Uterus (tissue), 4 donors: ENCODE measurements around the gene CBLC. TPM values are rescaled to one million over a fixed set of nuclear protein-coding genes. Genes with fewer than 3 reads are reported as not detected.

ENCODE experiments used
- DNase-seq, 2 donors: peaks; one replicate each; pipeline ENCODE4 v3.0.0-alpha.2; 2019 to 2020
- H3K27ac ChIP-seq, 2 donors: fragments of 200-600 bp; sonication (generic); 1 replicate in 1 of 2; 2 replicates in 1 of 2; pipeline ENCODE4 v1.5.1; 2016 to 2018
- H3K27me3 ChIP-seq, 2 donors: fragments of 200-600 bp; sonication (generic); one replicate each; pipeline ENCODE4 v1.5.1; 2018 to 2019; ENCODE audit warnings: control low read depth in 1 of 2
- H3K36me3 ChIP-seq, 2 donors: fragments of 200-600 bp; sonication (generic); one replicate each; pipeline ENCODE4 v1.5.1; 2019; ENCODE audit warnings: control low read depth in 1 of 2
- H3K4me1 ChIP-seq, 2 donors: fragments of 200-600 bp; sonication (generic); one replicate each; pipeline ENCODE4 v1.5.1; 2018 to 2019; ENCODE audit warnings: control low read depth in 1 of 2
- H3K4me3 ChIP-seq, 2 donors: fragments of 200-600 bp; sonication (generic); 1 replicate in 1 of 2; 2 replicates in 1 of 2; pipeline ENCODE4 v1.5.1; 2018 to 2019; ENCODE audit warnings: mild to moderate bottlenecking in 1 of 2
- H3K9me3 ChIP-seq, 2 donors: fragments of 200-600 bp; sonication (generic); one replicate each; pipeline ENCODE4 v1.5.1; 2019; ENCODE audit warnings: control low read depth in 1 of 2
- POLR2A ChIP-seq, 2 donors: fragments of 450-650 bp; IDR thresholded peaks; one replicate each; pipeline ENCODE4 v1.6.1; 2016; ENCODE audit warnings: antibody characterized with exemption in 2 of 2, mild to moderate bottlenecking in 1 of 2, moderate library complexity in 1 of 2
- intact Hi-C: fragments of 100-400 bp; cut with DNase I; formaldehyde crosslinking; loops from one replicate; pipeline ENCODE4 v1.15.1; 2023; ENCODE audit warnings: low total_unique reads
- total RNA-seq, 4 donors: library from RNA; depleted of rRNA in 3 of 4; stranded (reverse); fragments of >200 nt in 3 of 4; gene quantifications; one replicate each; pipeline versions ENCODE4 v1.1.0 to v1.2.4, GENCODE V29; 2014 to 2023
- TF ChIP-seq, protein P1 (sequence below), 4 experiments: fragments of 200-600 bp in 2 of 4; fragments of 450-650 bp in 2 of 4; sonication (generic) in 2 of 4; IDR thresholded peaks; one replicate each; pipeline ENCODE4 v1.5.1; 2016 to 2019; ENCODE audit warnings: antibody characterized with exemption in 4 of 4, mild to moderate bottlenecking in 2 of 4, moderate library complexity in 1 of 4
- donor health status: DM: yes; HTN: yes; CAD: no.

The CBLC gene
- total RNA-seq, 4 donors from 2014 or later: 0.29 to 5.8 TPM; not detected in 2

DNA sequence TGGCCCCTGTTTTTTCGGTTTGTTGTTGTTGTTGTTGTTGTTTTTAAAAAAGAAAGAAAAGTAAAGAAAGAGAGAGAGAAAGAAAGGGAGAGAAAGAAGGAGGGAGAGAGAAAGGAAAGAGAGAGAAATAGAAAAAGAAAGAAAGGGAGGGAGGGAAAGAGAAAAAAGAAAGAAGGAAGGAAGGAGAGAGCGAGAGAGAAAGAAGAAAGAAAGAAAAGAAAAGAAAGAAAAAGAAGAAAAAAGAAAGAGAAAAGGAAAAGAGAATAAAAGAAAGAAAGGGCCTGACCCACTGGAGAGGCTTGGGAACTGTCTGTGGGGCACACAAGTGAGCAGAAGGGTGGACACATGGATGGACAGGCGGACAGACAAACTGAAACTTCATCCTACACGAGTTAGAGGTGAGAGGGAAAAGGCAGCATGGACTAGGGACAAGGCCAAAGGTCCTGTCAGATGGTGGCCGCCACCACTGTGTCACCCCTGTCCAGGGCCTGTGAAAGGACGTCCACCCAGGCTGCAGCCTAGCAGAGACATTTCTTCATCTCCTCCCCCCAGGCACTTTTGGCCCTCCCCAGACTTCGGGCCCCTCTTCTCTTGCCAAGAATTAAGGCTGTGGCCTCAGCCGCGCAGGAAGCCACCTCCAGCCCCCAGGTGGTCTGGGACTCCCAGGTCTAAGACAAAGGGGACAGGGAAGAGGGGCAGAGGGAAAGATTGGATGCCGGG lies 22.1 kb downstream of the CBLC start:
- Histone ChIP-seq H3K27ac (no peak overlapping the region), H3K36me3 (no peaks in the 10 kb centered on the region), H3K4me3 (no peak overlapping the region), H3K27me3 (no peaks in the 10 kb centered on the region), H3K4me1 (peaks cover 0 to 4% of the 10 kb centered on the region in 2 donors), H3K9me3 (no peaks in the 10 kb centered on the region)
- intact Hi-C loops: loop anchor here (5.0 kb wide), 1 partner anchor 43 kb away; no protein-coding TSS in a partner anchor
- no peak for DNase-seq
- TF ChIP-seq POLR2A (IDR thresholded peaks at IDR 0.05): no peak
- TF ChIP-seq, protein P1, sequence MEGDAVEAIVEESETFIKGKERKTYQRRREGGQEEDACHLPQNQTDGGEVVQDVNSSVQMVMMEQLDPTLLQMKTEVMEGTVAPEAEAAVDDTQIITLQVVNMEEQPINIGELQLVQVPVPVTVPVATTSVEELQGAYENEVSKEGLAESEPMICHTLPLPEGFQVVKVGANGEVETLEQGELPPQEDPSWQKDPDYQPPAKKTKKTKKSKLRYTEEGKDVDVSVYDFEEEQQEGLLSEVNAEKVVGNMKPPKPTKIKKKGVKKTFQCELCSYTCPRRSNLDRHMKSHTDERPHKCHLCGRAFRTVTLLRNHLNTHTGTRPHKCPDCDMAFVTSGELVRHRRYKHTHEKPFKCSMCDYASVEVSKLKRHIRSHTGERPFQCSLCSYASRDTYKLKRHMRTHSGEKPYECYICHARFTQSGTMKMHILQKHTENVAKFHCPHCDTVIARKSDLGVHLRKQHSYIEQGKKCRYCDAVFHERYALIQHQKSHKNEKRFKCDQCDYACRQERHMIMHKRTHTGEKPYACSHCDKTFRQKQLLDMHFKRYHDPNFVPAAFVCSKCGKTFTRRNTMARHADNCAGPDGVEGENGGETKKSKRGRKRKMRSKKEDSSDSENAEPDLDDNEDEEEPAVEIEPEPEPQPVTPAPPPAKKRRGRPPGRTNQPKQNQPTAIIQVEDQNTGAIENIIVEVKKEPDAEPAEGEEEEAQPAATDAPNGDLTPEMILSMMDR (IDR thresholded peaks at IDR 0.05): no peak

DNA sequence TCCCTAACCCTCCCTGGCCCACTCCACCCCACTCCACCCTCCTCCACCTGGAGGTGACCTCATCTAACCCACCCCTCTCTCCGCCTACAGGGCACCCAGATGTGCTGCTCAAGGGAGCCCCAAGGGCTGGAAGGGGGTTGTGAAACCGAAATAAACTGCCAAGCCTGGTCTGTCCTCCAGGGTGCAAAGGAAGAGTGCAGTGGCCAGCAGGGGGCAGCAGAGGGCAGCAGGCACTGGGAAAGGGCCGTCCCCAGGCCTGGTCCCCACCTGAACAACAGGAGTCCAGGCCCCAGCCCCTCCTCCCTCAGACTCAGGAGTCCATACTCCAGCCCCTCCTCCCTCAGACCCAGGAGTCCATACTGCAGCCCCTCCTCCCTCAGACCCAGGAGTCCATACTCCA lies 22.8 kb downstream of the CBLC start:
- peaks cover 0 to 4% of the 10 kb centered on the region in 2 donors for H3K4me1 ChIP-seq
- no peaks in the 10 kb centered on the region for H3K27me3 ChIP-seq
- TF ChIP-seq, protein P1 (IDR thresholded peaks at IDR 0.05): peak; percentile 93 to 98 (median 95)
- no peak for TF ChIP-seq POLR2A (IDR thresholded peaks at IDR 0.05)
- DNase-seq: peak; percentile 86
- no peak overlapping the region for H3K4me3 ChIP-seq
- intact Hi-C loops: loop anchor here (5.0 kb wide), 1 partner anchor 42 kb away; no protein-coding TSS in a partner anchor
- H3K36me3 ChIP-seq: no peaks in the 10 kb centered on the region
- H3K27ac ChIP-seq: no peak overlapping the region
- H3K9me3 ChIP-seq: no peaks in the 10 kb centered on the region

DNA sequence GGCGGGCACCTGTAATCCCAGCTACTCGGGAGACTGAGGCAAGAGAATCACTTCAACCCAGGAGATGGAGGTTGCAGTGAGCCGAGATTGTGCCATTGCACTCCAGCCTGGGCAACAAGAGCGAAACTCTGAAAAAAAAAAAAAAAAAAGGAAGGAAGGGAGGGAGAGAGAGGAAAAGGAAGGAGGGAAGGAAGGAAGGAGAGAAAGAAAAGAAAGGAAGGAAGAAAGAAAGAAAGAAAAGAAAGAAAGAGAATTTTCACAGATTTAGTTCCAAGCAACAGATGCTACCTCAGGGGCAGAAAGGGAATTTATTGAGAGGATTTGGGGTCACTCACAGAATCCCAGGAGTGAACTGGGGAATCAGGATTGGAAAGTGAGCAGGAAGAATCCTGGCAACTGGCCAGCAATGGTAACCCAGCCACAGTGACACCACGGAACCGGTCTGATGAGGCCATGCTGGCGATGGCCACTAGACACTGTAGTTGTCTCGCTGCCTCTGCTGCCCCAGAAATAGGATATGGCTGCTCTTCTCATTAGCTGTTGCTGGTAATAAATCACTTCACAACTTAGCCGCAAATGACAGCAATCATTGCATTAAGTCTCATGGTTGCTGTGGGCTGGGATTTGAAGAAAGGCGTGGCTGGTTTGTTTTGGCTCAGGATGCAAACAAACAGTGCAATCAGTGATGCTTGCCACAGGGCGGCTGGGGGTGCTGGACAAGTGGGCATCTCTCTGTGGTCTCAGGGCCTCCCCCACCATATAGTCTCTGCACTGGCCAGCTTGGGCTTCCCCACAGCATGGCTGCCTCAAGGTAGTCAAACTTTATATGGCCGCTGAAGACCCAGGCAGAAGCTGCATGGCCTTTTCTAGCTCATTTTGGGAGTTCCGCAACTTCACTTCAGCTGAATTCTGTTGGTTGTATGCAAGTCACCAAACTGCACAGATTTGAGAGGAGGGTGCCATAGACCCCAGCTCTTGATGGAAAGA lies 26.0 kb downstream of the CBLC start:
- no peak overlapping the region for H3K4me3 ChIP-seq
- intact Hi-C loops: loop anchor here (5.0 kb wide), 1 partner anchor 39 kb away; no protein-coding TSS in a partner anchor
- H3K36me3 ChIP-seq: no peaks in the 10 kb centered on the region
- TF ChIP-seq POLR2A (IDR thresholded peaks at IDR 0.05): no peak
- TF ChIP-seq, protein P1 (IDR thresholded peaks at IDR 0.05): no peak
- no peak for DNase-seq
- no peaks in the 10 kb centered on the region for H3K27me3 ChIP-seq
- peaks cover 0 to 10% of the 10 kb centered on the region in 2 donors for H3K4me1 ChIP-seq
- H3K27ac ChIP-seq: no peak overlapping the region
- H3K9me3 ChIP-seq: no peaks in the 10 kb centered on the region

DNA sequence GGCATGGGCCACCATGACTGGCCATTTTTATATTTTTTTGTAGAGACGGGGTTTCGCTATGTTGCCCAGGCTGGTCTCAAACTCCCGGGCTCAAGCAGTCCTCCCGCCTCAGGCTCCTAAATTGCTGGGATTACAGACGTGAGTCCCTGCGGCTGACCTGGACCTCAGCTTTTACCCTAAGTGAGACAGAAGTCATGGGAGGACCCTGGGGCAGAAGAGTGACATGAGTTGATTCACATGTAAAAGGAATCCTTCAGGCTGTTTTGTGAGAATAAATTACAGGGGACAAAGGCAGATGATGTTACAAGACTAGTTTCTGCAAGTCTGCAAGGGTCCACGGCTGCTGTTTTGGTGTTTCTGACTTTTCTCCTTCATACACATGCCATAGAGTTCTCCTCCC lies 28.6 kb downstream of the CBLC start:
- TF ChIP-seq, protein P1 (IDR thresholded peaks at IDR 0.05): no peak
- TF ChIP-seq POLR2A (IDR thresholded peaks at IDR 0.05): no peak
- intact Hi-C loops: no loop called here
- no peak overlapping the region for H3K27ac ChIP-seq
- no peaks in the 10 kb centered on the region for H3K36me3 ChIP-seq
- no peak overlapping the region for H3K4me3 ChIP-seq
- H3K27me3 ChIP-seq: no peaks in the 10 kb centered on the region
- no peak for DNase-seq
- H3K4me1 ChIP-seq: peaks cover 0 to 22% of the 10 kb centered on the region in 2 donors
- H3K9me3 ChIP-seq: no peaks in the 10 kb centered on the region
